GM12878 (cell line): Measurements from ENCODE around the gene FBXL16. TPM values are rescaled to one million over a fixed set of nuclear protein-coding genes. Genes with fewer than 3 reads are reported as not detected.

Source experiments
- ATAC-seq: fragments of 200-7000 bp; cut with Tn5 transposase; 3 replicates; pipeline ENCODE4 v1.9.1; 2020; ENCODE audit warnings: mild to moderate bottlenecking, moderate library complexity
- BruUV-seq: library from RNA; stranded (reverse); fragments of 400-500 nt; replicated peaks from 2 replicates; lab custom pipeline; 2021; lab: Mats Ljungman, UMichigan
- CTCF ChIA-PET: fragments of 300-600 bp; sonication (Branson Sonifier 250); formaldehyde crosslinking; extraction: SDS; loops from one replicate; lab custom pipeline; 2021; ENCODE audit warnings: inconsistent platforms; lab: Yijun Ruan, JAX
- POLR2A ChIA-PET: fragments of 350-600 bp; formaldehyde crosslinking; extraction: SDS; loops from one replicate; lab custom pipeline; 2021; ENCODE audit warnings: inconsistent platforms; lab: Charles Lee
- RAD21 ChIA-PET: fragments of 300-600 bp; sonication (Branson Sonifier 250); formaldehyde crosslinking; loops from one replicate; lab custom pipeline; 2023; ENCODE audit warnings: antibody characterized with exemption; ENCODE audit not compliant: unreplicated experiment; lab: Charles Lee
- SMC1A ChIA-PET: fragments of 300-600 bp; sonication (Branson Sonifier 250); formaldehyde crosslinking; loops from one replicate; lab custom pipeline; 2023; ENCODE audit not compliant: unreplicated experiment, uncharacterized antibody; lab: Charles Lee
- DNase-seq: peaks from one replicate; pipeline ENCODE4 v3.0.0-alpha.2; 2011; ENCODE audit warnings: low read depth, low spot score
- FAIRE-seq: peaks from 3 replicates; lab custom pipeline; 2011; peaks lifted over from hg19 to GRCh38; lab: Jason Lieb, UNC
- H2AFZ ChIP-seq: 2 replicates; pipeline ENCODE4 v1.6.0; 2011; ENCODE audit warnings: low read depth, low read length, control low read depth; ENCODE audit not compliant: control insufficient read depth
- H3K27ac ChIP-seq: 2 replicates; pipeline ENCODE4 v1.5.1; 2011; ENCODE audit warnings: control low read depth; ENCODE audit not compliant: control insufficient read depth, insufficient read depth
- H3K27me3 ChIP-seq, 2 experiments: replicated peaks in 1 of 2; 2 replicates each; pipeline versions ENCODE4 v1.6.0 to v1.6.1; 2011; ENCODE audit warnings: low read length in 1 of 2; ENCODE audit not compliant: control insufficient read depth in 2 of 2, insufficient read depth in 2 of 2
- H3K36me3 ChIP-seq, 2 experiments: 2 replicates each; pipeline ENCODE4 v1.5.1; 2011; ENCODE audit warnings: low read length in 1 of 2; ENCODE audit not compliant: control insufficient read depth in 2 of 2, insufficient read depth in 2 of 2
- H3K4me1 ChIP-seq: 2 replicates; pipeline ENCODE4 v1.6.1; 2011; ENCODE audit warnings: mild to moderate bottlenecking, low read length, moderate library complexity, mixed read lengths; ENCODE audit not compliant: control insufficient read depth, insufficient read depth
- H3K4me2 ChIP-seq: 2 replicates; pipeline ENCODE4 v1.6.0; 2011; ENCODE audit warnings: control low read depth; ENCODE audit not compliant: control insufficient read depth, insufficient read depth
- H3K4me3 ChIP-seq: fragments of 200-600 bp; sonication (generic); 2 replicates; pipeline ENCODE4 v1.5.1; 2016
- H3K79me2 ChIP-seq: 2 replicates; pipeline ENCODE4 v1.6.0; 2011; ENCODE audit warnings: low read length; ENCODE audit not compliant: control insufficient read depth, insufficient read depth
- H3K9ac ChIP-seq: 2 replicates; pipeline ENCODE4 v1.8.0; 2011; ENCODE audit warnings: low read length, control low read depth, mixed read lengths; ENCODE audit not compliant: control insufficient read depth, insufficient read depth
- H3K9me3 ChIP-seq: replicated peaks from 3 replicates; pipeline ENCODE4 v1.5.1; 2011; ENCODE audit warnings: mild to moderate bottlenecking, low read length; ENCODE audit not compliant: control insufficient read depth, insufficient read depth
- H4K20me1 ChIP-seq: 2 replicates; pipeline ENCODE4 v1.6.0; 2011; ENCODE audit not compliant: control insufficient read depth, insufficient read depth
- BHLHE40 ChIP-seq, 2 experiments: fragments of 450-650 bp in 1 of 2; IDR thresholded peaks; 2 replicates each; pipeline ENCODE4 v1.6.1; 2011 to 2017; ENCODE audit warnings: low read depth in 2 of 2, borderline replicate concordance in 1 of 2, improper control_type of control experiment in 1 of 2, low read length in 1 of 2, mild to moderate bottlenecking in 1 of 2
- BMI1 ChIP-seq: fragments of 450-650 bp; IDR thresholded peaks from 2 replicates; pipeline ENCODE4 v1.6.1; 2016; ENCODE audit warnings: mild to moderate bottlenecking, moderate library complexity, borderline replicate concordance
- CBX3 ChIP-seq: fragments of 200-600 bp; sonication (generic); IDR thresholded peaks from 2 replicates; pipeline ENCODE4 v1.6.1; 2016; ENCODE audit warnings: low read depth, borderline replicate concordance
- CHD2 ChIP-seq: IDR thresholded peaks from 2 replicates; pipeline ENCODE4 v1.6.1; 2011; ENCODE audit warnings: low read depth, low read length, improper control_type of control experiment, borderline replicate concordance
- ESRRA ChIP-seq: IDR thresholded peaks from 2 replicates; pipeline ENCODE4 v1.6.1; 2012; ENCODE audit warnings: mild to moderate bottlenecking, low read length, improper control_type of control experiment
- PAX5 ChIP-seq: IDR thresholded peaks from 2 replicates; pipeline ENCODE4 v1.6.1; 2011; ENCODE audit warnings: low read depth, low read length, borderline replicate concordance
- RAD21 ChIP-seq: IDR thresholded peaks from 2 replicates; pipeline ENCODE4 v1.6.1; 2011; ENCODE audit warnings: mild to moderate bottlenecking, low read depth, low read length, moderate library complexity; ENCODE audit not compliant: insufficient read depth
- RUNX3 ChIP-seq: IDR thresholded peaks from 2 replicates; pipeline ENCODE4 v1.6.1; 2012; ENCODE audit warnings: low read length, inconsistent platforms
- SMAD1 ChIP-seq: fragments of 450-650 bp; IDR thresholded peaks from 2 replicates; pipeline ENCODE4 v1.6.1; 2018; ENCODE audit warnings: mild to moderate bottlenecking, low read depth; ENCODE audit not compliant: partially characterized antibody
- SP1 ChIP-seq: IDR thresholded peaks from one replicate; pipeline ENCODE4 v1.6.1; 2011; ENCODE audit warnings: low read depth, low read length
- TAF1 ChIP-seq: IDR thresholded peaks from 2 replicates; pipeline ENCODE4 v1.6.1; 2011; ENCODE audit warnings: mild to moderate bottlenecking, low read depth, low read length, borderline replicate concordance
- TARDBP ChIP-seq: IDR thresholded peaks from 2 replicates; pipeline ENCODE4 v1.6.1; 2016; ENCODE audit warnings: borderline replicate concordance
- ZNF384 ChIP-seq: IDR thresholded peaks from 2 replicates; pipeline ENCODE4 v1.6.1; 2012; ENCODE audit warnings: low read depth, mild to moderate bottlenecking, low read length, improper control_type of control experiment, borderline replicate concordance
- ZNF622 ChIP-seq: fragments of 450-650 bp; IDR thresholded peaks from 2 replicates; pipeline ENCODE4 v1.6.1; 2017; ENCODE audit warnings: mild to moderate bottlenecking, inconsistent platforms
- WGBS: methylation state at CpG from one replicate; pipeline ENCODE4 v1.1.6; 2016; ENCODE audit warnings: low lambda C conversion rate; ENCODE audit not compliant: insufficient replicate concordance, insufficient coverage; ENCODE audit errors: missing lambda C conversion rate; 5-methylcytosine and 5-hydroxymethylcytosine counted together
- in situ Hi-C: fragments of 300-500 bp; cut with MboI; formaldehyde crosslinking; loops from 9 replicates; pipeline ENCODE4 v1.14.3; 2018; ENCODE audit warnings: mixed read lengths
- intact Hi-C: fragments of 100-400 bp; cut with micrococcal nuclease; formaldehyde crosslinking; loops from one replicate; pipeline ENCODE4 v1.14.2; 2022; ENCODE audit not compliant: unreplicated experiment
- polyA plus RNA-seq, 11 experiments: library from polyadenylated mRNA; depleted of rRNA in 4 of 11; unstranded in 6 of 11; stranded (reverse) in 5 of 11; fragments of >200 nt; fragmentation: Nextera tagmentation in 4 of 11; fragmentation: Illumina TruSeq in 1 of 11; extraction: Ambion mirVana in 4 of 11; extraction: Trizol in 1 of 11; gene quantifications; 1 replicate in 1 of 11; 2 replicates in 10 of 11; pipeline versions ENCODE4 v1.2.1 to v1.2.3, GENCODE V29; 2011 to 2016; ENCODE audit warnings: inconsistent platforms in 2 of 11, missing spikeins in 2 of 11, low read depth in 1 of 11
- total RNA-seq, 4 experiments: library from RNA; depleted of rRNA in 3 of 4; stranded (reverse); fragments of >200 nt in 3 of 4; fragmentation: Illumina TruSeq in 1 of 4; extraction: Trizol in 1 of 4; gene quantifications; 2 replicates each; pipeline versions ENCODE4 v1.2.1 to v1.2.3, GENCODE V29; 2013 to 2021
- TF ChIP-seq, protein P1 (sequence below): fragments of 450-650 bp; IDR thresholded peaks from 2 replicates; pipeline ENCODE4 v1.6.1; 2016; ENCODE audit warnings: mild to moderate bottlenecking

FBXL16 gene
- total and polyA plus RNA-seq, 10 of the 15 experiments (the other 5 are each of a cell fraction or from before 2014, with no cell fraction given) = 0.13 to 1.4 (median 0.24) TPM

- H3K27me3 ChIP-seq = peaks cover 0 to 11% of the 10 kb centered on the region in 2 experiments; a peak in 2 of 4 replicates
- in situ Hi-C loops = no loop called here
Observed at GRCh38 chr16:703406-703805, 2.2 kb downstream of the FBXL16 start.

More at GRCh38 chr16:703406-703805, 2.2 kb downstream of the FBXL16 start:
- H3K9me3 ChIP-seq = no peaks in the 10 kb centered on the region
- ChIA-PET SMC1A (no interaction called here), CTCF (no interaction called here), POLR2A (no interaction called here), RAD21 (no interaction called here)
- no peaks in the 10 kb centered on the region for H3K79me2 ChIP-seq
- no peak overlapping the region for H3K9ac ChIP-seq
- no peak for DNase-seq
- FAIRE-seq = no peak
- intact Hi-C loops = no loop called here
- ATAC-seq = no peak
- H2AFZ ChIP-seq = no peak overlapping the region
- no peak for TF ChIP-seq BMI1
- TF ChIP-seq SP1 = no peak
- no peak for TF ChIP-seq BHLHE40 (IDR thresholded peaks at IDR 0.05; ENCODE audit: borderline replicate concordance in 1 of 2, low read depth in 2 of 2, low read length in 1 of 2)
- TF ChIP-seq ZNF622 = no peak
- no peak for TF ChIP-seq RUNX3
- TF ChIP-seq TAF1 = no peak
- TF ChIP-seq, protein P1, sequence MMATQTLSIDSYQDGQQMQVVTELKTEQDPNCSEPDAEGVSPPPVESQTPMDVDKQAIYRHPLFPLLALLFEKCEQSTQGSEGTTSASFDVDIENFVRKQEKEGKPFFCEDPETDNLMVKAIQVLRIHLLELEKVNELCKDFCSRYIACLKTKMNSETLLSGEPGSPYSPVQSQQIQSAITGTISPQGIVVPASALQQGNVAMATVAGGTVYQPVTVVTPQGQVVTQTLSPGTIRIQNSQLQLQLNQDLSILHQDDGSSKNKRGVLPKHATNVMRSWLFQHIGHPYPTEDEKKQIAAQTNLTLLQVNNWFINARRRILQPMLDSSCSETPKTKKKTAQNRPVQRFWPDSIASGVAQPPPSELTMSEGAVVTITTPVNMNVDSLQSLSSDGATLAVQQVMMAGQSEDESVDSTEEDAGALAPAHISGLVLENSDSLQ = no peak
- no peak for TF ChIP-seq CBX3
- no peak for TF ChIP-seq CHD2
- no peak for TF ChIP-seq ZNF384
- no peak for TF ChIP-seq SMAD1
- no peak for TF ChIP-seq ESRRA
- TF ChIP-seq PAX5 = no peak
- TF ChIP-seq TARDBP = no peak
- no peak for TF ChIP-seq RAD21
- H3K4me2 ChIP-seq = no peak overlapping the region
- BruUV-seq = no TSS peak
- H3K4me1 ChIP-seq = no peaks in the 10 kb centered on the region
- no peak overlapping the region for H3K27ac ChIP-seq
- H3K4me3 ChIP-seq = no peak overlapping the region
- WGBS = 39% methylated on average over 11 of the region's 12 CpGs
- no peaks in the 10 kb centered on the region for H3K36me3 ChIP-seq
- H4K20me1 ChIP-seq = no peaks in the 10 kb centered on the region
